Upper lobe of left lung (tissue), 6 donors: ENCODE data around the gene FBXL17. TPM values are rescaled to one million over a fixed set of nuclear protein-coding genes. Genes with fewer than 3 reads are reported as not detected.

Source experiments
- ATAC-seq, 2 donors: fragments of 200-7000 bp; cut with Tn5 transposase; one replicate each; pipeline ENCODE4 v1.9.1; 2022; ENCODE audit warnings: mild to moderate bottlenecking in 2 of 2, moderate library complexity in 2 of 2; ENCODE audit not compliant: low FRiP score in 2 of 2
- DNase-seq, 2 donors: peaks; one replicate each; pipeline ENCODE4 v3.0.0-alpha.2; 2019 to 2020
- H3K27ac ChIP-seq, 4 donors: fragments of 200-600 bp; sonication (generic); one replicate each; pipeline ENCODE4 v1.5.1; 2016 to 2019
- H3K27me3 ChIP-seq, 4 donors: fragments of 200-600 bp; sonication (generic); one replicate each; pipeline ENCODE4 v1.5.1; 2017 to 2019
- H3K36me3 ChIP-seq, 4 donors: fragments of 200-600 bp; sonication (generic); one replicate each; pipeline ENCODE4 v1.5.1; 2016 to 2019
- H3K4me1 ChIP-seq, 4 donors: fragments of 200-600 bp; sonication (generic); one replicate each; pipeline ENCODE4 v1.5.1; 2018 to 2019
- H3K4me3 ChIP-seq, 4 donors: fragments of 200-600 bp; sonication (generic); one replicate each; pipeline ENCODE4 v1.5.1; 2017 to 2019; ENCODE audit warnings: mild to moderate bottlenecking in 2 of 4, moderate library complexity in 1 of 4
- H3K9me3 ChIP-seq, 4 donors: fragments of 200-600 bp; sonication (generic); one replicate each; pipeline ENCODE4 v1.5.1; 2018 to 2019
- EP300 ChIP-seq, 4 donors: sonication (generic); formaldehyde crosslinking; IDR thresholded peaks; one replicate each; pipeline ENCODE4 v1.5.1; 2017; ENCODE audit warnings: antibody characterized with exemption in 4 of 4, control low read depth in 2 of 4
- POLR2A ChIP-seq, 4 donors: fragments of 450-650 bp; IDR thresholded peaks; one replicate each; pipeline ENCODE4 v1.5.1; 2016 to 2017; ENCODE audit warnings: antibody characterized with exemption in 4 of 4, mild to moderate bottlenecking in 2 of 4
- POLR2AphosphoS5 ChIP-seq, 2 donors: sonication (generic); formaldehyde crosslinking; IDR thresholded peaks; one replicate each; pipeline ENCODE4 v1.5.1; 2017; ENCODE audit warnings: antibody characterized with exemption in 2 of 2
- WGBS, 2 donors: methylation state at CpG; one replicate each; pipeline ENCODE4 v1.1.5; 2017 to 2018; 5-methylcytosine and 5-hydroxymethylcytosine counted together
- total RNA-seq, 6 donors: library from RNA; depleted of rRNA in 4 of 6; stranded (reverse); fragments of >200 nt in 4 of 6; gene quantifications; one replicate each; pipeline versions ENCODE4 v1.1.0 to v1.2.1, GENCODE V29; 2016 to 2021
- TF ChIP-seq, protein P1 (sequence below), 6 experiments: fragments of 450-650 bp in 4 of 6; fragments of 200-600 bp in 2 of 6; sonication (generic) in 2 of 6; IDR thresholded peaks; one replicate each; pipeline ENCODE4 v1.5.1; 2016 to 2019; ENCODE audit warnings: antibody characterized with exemption in 6 of 6
- donor health status: DM: no; HTN: no; CAD: no; lungs with moderate emphysema.
- donor health status: DM: no; HTN: yes; CAD: no; lungs with severe emphysema.

The FBXL17 gene
- total RNA-seq, 6 donors from 2014 or later: 10.0 to 47.1 (median 16.9) TPM

DNA sequence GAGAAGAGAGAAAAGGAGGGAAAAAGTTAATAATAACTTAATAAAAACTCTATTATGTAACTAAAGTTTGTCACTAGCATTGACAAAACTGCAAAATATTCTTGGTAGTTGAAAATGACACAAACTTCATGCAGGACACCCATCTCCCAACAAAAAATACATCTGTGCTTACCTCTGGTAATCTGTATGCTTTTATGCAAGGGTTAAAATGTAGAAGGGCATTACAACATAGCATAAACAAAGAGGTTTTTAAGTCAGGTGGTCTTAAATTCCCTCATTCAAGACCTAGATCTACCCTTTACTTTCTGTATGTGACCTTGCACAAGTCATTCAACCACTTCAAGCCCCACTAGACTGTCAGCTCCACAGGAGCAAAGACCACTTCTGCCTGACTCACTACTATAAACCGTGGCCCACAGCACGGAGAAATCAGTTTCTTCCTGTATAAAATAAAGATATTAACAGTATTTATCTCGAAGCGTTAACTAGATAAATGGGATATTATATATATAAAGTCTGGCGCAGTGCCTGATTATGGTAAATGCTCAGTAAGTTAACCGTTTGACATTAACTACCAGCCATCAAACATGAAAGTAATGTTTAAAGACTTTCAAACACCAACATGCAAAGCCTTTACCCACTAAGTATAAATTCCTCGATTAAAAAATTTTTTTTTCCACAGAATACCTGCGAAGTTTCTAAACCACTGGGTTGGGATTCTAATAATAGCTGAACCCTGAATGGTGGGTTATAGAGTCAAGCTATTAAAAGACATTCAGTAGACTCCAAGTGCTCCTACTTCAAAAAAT is 2.0 kb downstream of the FBXL17 start:
- Histone ChIP-seq H3K4me3 (peak overlapping the region; percentile 80 to 96 (median 89)), H3K27me3 (no peaks in the 10 kb centered on the region), H3K9me3 (peaks cover 9 to 12% (median 9%) of the 10 kb centered on the region in 4 donors), H3K4me1 (peaks cover 11 to 30% (median 15%) of the 10 kb centered on the region in 4 donors), H3K36me3 (no peaks in the 10 kb centered on the region), H3K27ac (peak overlapping the region; percentile 99 to 100 (median 100))
- no peak for TF ChIP-seq EP300 (IDR thresholded peaks at IDR 0.05)
- TF ChIP-seq, protein P1, sequence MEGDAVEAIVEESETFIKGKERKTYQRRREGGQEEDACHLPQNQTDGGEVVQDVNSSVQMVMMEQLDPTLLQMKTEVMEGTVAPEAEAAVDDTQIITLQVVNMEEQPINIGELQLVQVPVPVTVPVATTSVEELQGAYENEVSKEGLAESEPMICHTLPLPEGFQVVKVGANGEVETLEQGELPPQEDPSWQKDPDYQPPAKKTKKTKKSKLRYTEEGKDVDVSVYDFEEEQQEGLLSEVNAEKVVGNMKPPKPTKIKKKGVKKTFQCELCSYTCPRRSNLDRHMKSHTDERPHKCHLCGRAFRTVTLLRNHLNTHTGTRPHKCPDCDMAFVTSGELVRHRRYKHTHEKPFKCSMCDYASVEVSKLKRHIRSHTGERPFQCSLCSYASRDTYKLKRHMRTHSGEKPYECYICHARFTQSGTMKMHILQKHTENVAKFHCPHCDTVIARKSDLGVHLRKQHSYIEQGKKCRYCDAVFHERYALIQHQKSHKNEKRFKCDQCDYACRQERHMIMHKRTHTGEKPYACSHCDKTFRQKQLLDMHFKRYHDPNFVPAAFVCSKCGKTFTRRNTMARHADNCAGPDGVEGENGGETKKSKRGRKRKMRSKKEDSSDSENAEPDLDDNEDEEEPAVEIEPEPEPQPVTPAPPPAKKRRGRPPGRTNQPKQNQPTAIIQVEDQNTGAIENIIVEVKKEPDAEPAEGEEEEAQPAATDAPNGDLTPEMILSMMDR (IDR thresholded peaks at IDR 0.05): no peak
- no peak for TF ChIP-seq POLR2A (IDR thresholded peaks at IDR 0.05)
- TF ChIP-seq POLR2AphosphoS5 (IDR thresholded peaks at IDR 0.05): no peak
- WGBS, 2 donors: 9 to 11% methylated on average over 8 of the region's 8 CpGs
- ATAC-seq (no peak), DNase-seq (no peak)

- DNase-seq (no peak), ATAC-seq (no peak)
- 95 to 98% methylated on average over 1 of the region's 1 CpG for WGBS, 2 donors
These were observed 6.1 kb downstream of the FBXL17 start for GRCh38 chr5:108375768-108376167.

DNA sequence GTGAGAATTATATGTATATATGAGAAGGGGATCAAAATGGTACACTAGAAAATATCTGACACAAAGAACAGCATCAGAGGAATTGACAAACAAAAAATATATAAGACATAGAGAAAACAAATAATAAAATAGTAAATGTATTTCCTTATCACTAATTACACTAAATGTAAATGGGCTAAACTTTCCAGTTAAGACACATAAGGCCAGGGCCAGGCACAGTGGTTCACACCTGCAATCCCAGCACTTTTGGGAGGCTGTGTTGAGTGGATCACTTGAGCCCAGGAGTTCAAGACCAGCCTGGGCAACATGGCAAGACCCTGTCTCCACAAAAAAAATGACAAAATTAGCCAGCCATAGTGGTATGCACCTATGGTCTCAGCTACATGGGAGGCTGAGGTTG is 8.5 kb downstream of the FBXL17 start:
- no peaks in the 10 kb centered on the region for H3K27me3 ChIP-seq
- H3K27ac ChIP-seq: no peak overlapping the region
- TF ChIP-seq POLR2A (IDR thresholded peaks at IDR 0.05): no peak
- TF ChIP-seq POLR2AphosphoS5 (IDR thresholded peaks at IDR 0.05): no peak
- TF ChIP-seq, protein P1 (IDR thresholded peaks at IDR 0.05): no peak
- no peak for TF ChIP-seq EP300 (IDR thresholded peaks at IDR 0.05)
- ATAC-seq (no peak), DNase-seq (no peak)
- H3K4me3 ChIP-seq: no peak overlapping the region
- peaks cover 0 to 3% (median 0%) of the 10 kb centered on the region in 4 donors for H3K36me3 ChIP-seq
- H3K9me3 ChIP-seq: peaks cover 14 to 29% (median 16%) of the 10 kb centered on the region in 4 donors
- H3K4me1 ChIP-seq: no peaks in the 10 kb centered on the region

More at GRCh38 chr5:108375768-108376167, 6.1 kb downstream of the FBXL17 start:
- TF ChIP-seq, protein P1 (IDR thresholded peaks at IDR 0.05): no peak
- TF ChIP-seq EP300 (IDR thresholded peaks at IDR 0.05) (no peak), POLR2AphosphoS5 (IDR thresholded peaks at IDR 0.05) (no peak), POLR2A (IDR thresholded peaks at IDR 0.05) (no peak)
- no peaks in the 10 kb centered on the region for H3K27me3 ChIP-seq
- no peak overlapping the region for H3K27ac ChIP-seq
- peaks cover 14 to 29% (median 16%) of the 10 kb centered on the region in 4 donors for H3K9me3 ChIP-seq
- peaks cover 8 to 20% (median 11%) of the 10 kb centered on the region in 4 donors for H3K4me1 ChIP-seq
- H3K36me3 ChIP-seq: peaks cover 0 to 3% (median 0%) of the 10 kb centered on the region in 4 donors
- no peak overlapping the region for H3K4me3 ChIP-seq

DNA sequence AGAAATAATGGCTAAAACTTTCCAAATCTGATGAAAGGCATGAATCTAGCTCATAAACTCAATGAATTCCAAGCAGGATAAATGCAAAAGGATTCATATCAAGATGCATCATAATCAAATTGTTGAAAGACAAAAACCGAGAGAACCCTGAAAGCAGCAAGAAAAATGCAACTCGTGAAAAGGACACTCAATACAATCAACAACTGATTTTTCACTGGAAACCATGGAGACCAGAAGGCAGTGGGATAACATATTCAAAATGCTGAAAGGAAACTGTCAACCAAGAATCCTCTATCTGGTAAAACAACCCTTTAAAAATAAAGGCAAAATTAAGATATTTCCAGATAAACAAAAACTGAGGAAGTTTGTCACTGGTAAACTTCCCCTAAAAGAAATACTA is 9.5 kb downstream of the FBXL17 start:
- 95 to 97% methylated on average over 2 of the region's 2 CpGs for WGBS, 2 donors

More for the DNA sequence above, 9.5 kb downstream of the FBXL17 start:
- Histone ChIP-seq H3K27me3 (no peaks in the 10 kb centered on the region), H3K36me3 (peaks cover 0 to 3% (median 0%) of the 10 kb centered on the region in 4 donors), H3K9me3 (peaks cover 14 to 29% (median 16%) of the 10 kb centered on the region in 4 donors), H3K27ac (no peak overlapping the region), H3K4me1 (no peaks in the 10 kb centered on the region), H3K4me3 (no peak overlapping the region)
- TF ChIP-seq, protein P1 (IDR thresholded peaks at IDR 0.05): no peak
- no peak for TF ChIP-seq POLR2AphosphoS5 (IDR thresholded peaks at IDR 0.05)
- TF ChIP-seq EP300 (IDR thresholded peaks at IDR 0.05): no peak
- no peak for TF ChIP-seq POLR2A (IDR thresholded peaks at IDR 0.05)
- DNase-seq: no peak
- ATAC-seq: no peak
